ENCODE data around the gene IGF2BP3. TPM values are rescaled to one million over a fixed set of nuclear protein-coding genes. Genes with fewer than 3 reads are reported as not detected.

Gene IGF2BP3
- total RNA-seq, 1 donor from 2014 or later, result 44.0 TPM

DNA sequence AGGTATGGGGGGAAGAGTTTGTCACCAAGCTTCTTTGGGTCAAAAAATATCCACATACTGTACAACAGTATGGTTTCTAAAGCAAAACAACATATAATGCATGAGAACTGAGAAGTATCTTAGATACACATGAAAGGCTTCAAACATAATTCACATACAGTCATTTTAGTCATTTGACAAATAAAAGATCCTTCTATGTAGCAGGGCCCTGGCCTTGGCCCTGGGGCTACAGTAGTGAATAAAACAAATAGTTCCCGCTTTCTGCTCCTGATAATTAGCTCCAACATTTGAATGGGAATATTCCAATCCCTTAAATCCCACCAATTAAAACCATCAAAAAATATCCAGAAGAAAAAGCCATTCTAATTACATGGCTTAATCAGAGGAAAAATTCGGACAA, 119.8 kb downstream of the IGF2BP3 start:
- TF ChIP-seq, protein P1, sequence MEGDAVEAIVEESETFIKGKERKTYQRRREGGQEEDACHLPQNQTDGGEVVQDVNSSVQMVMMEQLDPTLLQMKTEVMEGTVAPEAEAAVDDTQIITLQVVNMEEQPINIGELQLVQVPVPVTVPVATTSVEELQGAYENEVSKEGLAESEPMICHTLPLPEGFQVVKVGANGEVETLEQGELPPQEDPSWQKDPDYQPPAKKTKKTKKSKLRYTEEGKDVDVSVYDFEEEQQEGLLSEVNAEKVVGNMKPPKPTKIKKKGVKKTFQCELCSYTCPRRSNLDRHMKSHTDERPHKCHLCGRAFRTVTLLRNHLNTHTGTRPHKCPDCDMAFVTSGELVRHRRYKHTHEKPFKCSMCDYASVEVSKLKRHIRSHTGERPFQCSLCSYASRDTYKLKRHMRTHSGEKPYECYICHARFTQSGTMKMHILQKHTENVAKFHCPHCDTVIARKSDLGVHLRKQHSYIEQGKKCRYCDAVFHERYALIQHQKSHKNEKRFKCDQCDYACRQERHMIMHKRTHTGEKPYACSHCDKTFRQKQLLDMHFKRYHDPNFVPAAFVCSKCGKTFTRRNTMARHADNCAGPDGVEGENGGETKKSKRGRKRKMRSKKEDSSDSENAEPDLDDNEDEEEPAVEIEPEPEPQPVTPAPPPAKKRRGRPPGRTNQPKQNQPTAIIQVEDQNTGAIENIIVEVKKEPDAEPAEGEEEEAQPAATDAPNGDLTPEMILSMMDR (IDR thresholded peaks at IDR 0.05; ENCODE audit: insufficient read depth, low read length, poor library complexity, severe bottlenecking), result no peak

DNA sequence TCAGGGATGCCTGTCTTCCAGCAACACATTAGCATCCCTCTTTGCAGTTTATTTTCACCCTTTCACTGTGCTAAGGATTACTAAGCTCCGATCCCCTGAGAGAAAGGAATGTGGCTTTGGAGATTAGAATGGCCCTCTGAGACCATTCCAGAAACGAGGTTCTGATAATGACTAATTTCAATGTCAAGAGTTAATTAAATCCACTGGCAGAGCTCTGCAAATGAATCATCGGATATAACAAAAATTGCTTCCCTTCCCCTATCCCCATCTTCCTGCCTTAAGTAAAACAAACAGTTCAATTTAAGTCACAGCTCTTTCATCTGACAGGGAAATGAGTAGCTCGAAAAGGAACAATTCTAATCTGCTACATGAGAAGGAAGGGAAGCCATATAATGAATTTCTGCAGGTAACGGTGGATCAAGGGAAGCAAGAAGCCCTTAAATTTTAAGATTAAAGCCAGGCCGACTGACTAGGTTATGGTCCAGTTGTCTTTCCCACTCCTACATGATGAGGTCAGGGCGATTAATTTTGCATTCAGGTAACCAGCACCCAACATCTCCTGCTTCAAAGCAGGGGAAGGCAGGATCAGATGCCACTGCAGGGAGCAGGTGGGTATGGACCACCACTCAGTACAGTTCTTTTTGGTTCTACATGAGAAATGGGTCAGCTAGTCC, 120.7 kb downstream of the IGF2BP3 start:
- no peaks in the 10 kb centered on the region for H3K27me3 ChIP-seq (ENCODE audit: control insufficient read depth, insufficient read depth, low read length)
- TF ChIP-seq, protein P1 (IDR thresholded peaks at IDR 0.05; ENCODE audit: insufficient read depth, low read length, poor library complexity, severe bottlenecking), result no peak
- H3K36me3 ChIP-seq (ENCODE audit: control insufficient read depth, insufficient read depth, low read length), result peaks cover 2% of the 10 kb centered on the region
- no peak overlapping the region for H3K4me3 ChIP-seq (ENCODE audit: low read depth, low read length)
- DNase-seq (ENCODE audit: low read depth), result no peak

More for the DNA sequence above, 119.8 kb downstream of the IGF2BP3 start:
- H3K4me3 ChIP-seq (ENCODE audit: low read depth, low read length), result no peak overlapping the region
- no peaks in the 10 kb centered on the region for H3K27me3 ChIP-seq (ENCODE audit: control insufficient read depth, insufficient read depth, low read length)
- DNase-seq (ENCODE audit: low read depth), result no peak
- H3K36me3 ChIP-seq (ENCODE audit: control insufficient read depth, insufficient read depth, low read length), result peaks cover 2% of the 10 kb centered on the region

DNA sequence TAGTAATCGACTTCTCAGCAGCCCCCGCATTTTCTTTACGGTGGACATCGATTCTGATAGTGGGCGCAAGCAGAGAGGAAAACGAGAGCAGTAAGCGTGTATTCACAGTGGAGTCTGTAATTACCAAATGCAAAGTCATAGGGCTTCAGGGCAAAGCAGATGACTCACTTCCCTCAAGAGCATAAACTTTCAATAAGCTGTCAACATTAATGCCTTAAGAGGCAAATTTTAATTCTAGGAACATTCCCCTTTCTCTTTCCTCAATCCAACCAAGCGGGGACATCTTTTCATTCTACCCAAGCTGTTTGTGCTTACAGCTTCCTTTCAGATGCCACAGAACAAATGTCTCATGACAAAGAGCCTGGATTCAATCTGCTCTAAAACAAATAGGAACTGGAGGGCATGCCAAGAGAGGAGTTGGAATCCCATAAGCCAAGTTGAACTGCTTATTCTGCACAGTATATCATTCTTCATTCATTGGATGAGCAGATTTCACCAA, 122.6 kb downstream of the IGF2BP3 start:
- Histone ChIP-seq H3K36me3 (ENCODE audit: control insufficient read depth, insufficient read depth, low read length) (peaks cover 2% of the 10 kb centered on the region), H3K27me3 (ENCODE audit: control insufficient read depth, insufficient read depth, low read length) (no peaks in the 10 kb centered on the region), H3K4me3 (ENCODE audit: low read depth, low read length) (no peak overlapping the region)
- TF ChIP-seq, protein P1 (IDR thresholded peaks at IDR 0.05; ENCODE audit: insufficient read depth, low read length, poor library complexity, severe bottlenecking), result no peak
- DNase-seq (ENCODE audit: low read depth), result no peak

DNA sequence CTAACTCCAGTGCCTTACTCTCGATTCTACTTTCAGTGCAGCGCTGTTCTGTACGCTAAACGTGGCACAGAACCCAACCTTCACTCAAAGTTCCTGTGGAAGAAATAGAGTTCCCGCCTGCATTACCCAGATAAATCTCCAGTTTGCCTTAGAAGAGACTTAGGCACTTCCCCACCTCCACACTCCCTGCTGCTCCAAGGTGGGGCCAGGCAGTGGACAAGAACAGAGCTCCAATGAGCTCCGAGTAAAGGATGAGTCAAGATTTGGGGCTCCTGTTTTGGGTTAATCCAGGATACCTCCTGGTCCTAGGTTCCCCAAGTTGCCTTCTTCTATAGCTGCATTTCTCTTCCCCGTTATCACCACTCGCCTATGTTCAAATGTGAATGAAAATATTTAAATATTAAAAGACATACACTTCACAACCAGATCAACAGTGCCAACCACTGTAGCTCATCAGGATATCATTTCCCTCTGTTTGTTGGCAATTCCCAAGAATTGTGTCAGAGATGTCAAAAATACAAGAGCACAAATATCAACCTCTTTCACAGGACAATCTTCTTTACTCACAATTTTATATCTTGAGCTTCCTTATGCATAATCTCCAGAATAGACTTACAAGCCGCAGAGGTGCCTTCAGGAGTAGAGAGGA, 123.1 kb downstream of the IGF2BP3 start:
- TF ChIP-seq, protein P1 (IDR thresholded peaks at IDR 0.05; ENCODE audit: insufficient read depth, low read length, poor library complexity, severe bottlenecking), result no peak
- no peaks in the 10 kb centered on the region for H3K27me3 ChIP-seq (ENCODE audit: control insufficient read depth, insufficient read depth, low read length)
- no peak overlapping the region for H3K4me3 ChIP-seq (ENCODE audit: low read depth, low read length)
- H3K36me3 ChIP-seq (ENCODE audit: control insufficient read depth, insufficient read depth, low read length), result peaks cover 2% of the 10 kb centered on the region
- DNase-seq (ENCODE audit: low read depth), result no peak

DNA sequence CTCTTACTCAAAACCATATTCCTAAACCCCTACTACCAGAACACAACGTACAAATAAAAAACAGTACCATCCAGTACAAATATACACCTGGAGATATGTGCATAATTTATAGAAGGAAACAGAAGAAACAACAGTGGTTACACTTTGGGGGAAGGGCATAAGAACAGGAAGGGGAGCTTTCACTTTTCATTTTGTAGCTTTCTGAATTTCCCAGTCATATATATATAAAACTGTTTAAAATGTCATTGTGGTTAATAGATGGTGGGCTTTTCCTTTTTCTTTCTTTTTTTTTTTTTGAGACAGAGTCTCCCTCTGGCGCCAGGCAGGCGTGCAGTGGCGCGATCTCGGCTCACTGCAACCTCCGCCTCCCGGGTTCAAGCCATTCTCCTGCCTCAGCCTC, 124.0 kb downstream of the IGF2BP3 start:
- H3K36me3 ChIP-seq (ENCODE audit: control insufficient read depth, insufficient read depth, low read length), result peaks cover 2% of the 10 kb centered on the region
- H3K4me3 ChIP-seq (ENCODE audit: low read depth, low read length), result no peak overlapping the region
- no peaks in the 10 kb centered on the region for H3K27me3 ChIP-seq (ENCODE audit: control insufficient read depth, insufficient read depth, low read length)
- TF ChIP-seq, protein P1 (IDR thresholded peaks at IDR 0.05; ENCODE audit: insufficient read depth, low read length, poor library complexity, severe bottlenecking), result no peak
- DNase-seq (ENCODE audit: low read depth), result no peak

Measured in kidney epithelial cell (primary cell).